SK-N-SH (cell line): Measurements from ENCODE around the gene LTB4R2. TPM values are rescaled to one million over a fixed set of nuclear protein-coding genes. Genes with fewer than 3 reads are reported as not detected.

Source experiments
- CTCF ChIA-PET: fragments of 300-600, 350-600 bp; formaldehyde crosslinking; extraction: SDS; loops from one replicate; lab custom pipeline; 2021; lab: Yijun Ruan, JAX
- POLR2A ChIA-PET: fragments of 350-600 bp; sonication (Branson Sonifier 250); formaldehyde crosslinking; extraction: SDS; loops from one replicate; lab custom pipeline; 2020; ENCODE audit warnings: antibody characterized with exemption, inconsistent platforms; lab: Yijun Ruan, JAX
- DNase-seq: peaks from one replicate; pipeline ENCODE4 v3.0.0; 2012
- H2AFZ ChIP-seq: fragments of 200-600 bp; sonication (generic); 2 replicates; pipeline ENCODE4 v1.8.1; 2016; ENCODE audit warnings: antibody characterized with exemption, mild to moderate bottlenecking, low read depth
- H3F3A ChIP-seq: fragments of 200-600 bp; sonication (generic); replicated peaks from 2 replicates; pipeline ENCODE3; 2016; ENCODE audit warnings: antibody characterized with exemption, mild to moderate bottlenecking; ENCODE audit not compliant: insufficient read depth
- H3K27ac ChIP-seq, 2 experiments: fragments of 200-500 bp in 1 of 2; fragments of 200-600 bp in 1 of 2; sonication (Bioruptor generic) in 1 of 2; sonication (generic), shearing (Covaris generic) in 1 of 2; 2 replicates each; pipeline versions ENCODE4 v1.5.1 to v1.6.1; 2014 to 2016; ENCODE audit warnings: low read depth in 2 of 2, inconsistent platforms in 1 of 2, low read length in 1 of 2, mild to moderate bottlenecking in 1 of 2, mixed read lengths in 1 of 2
- H3K27me3 ChIP-seq: fragments of 200-600 bp; sonication (generic), shearing (Covaris generic); 2 replicates; pipeline ENCODE4 v1.6.1; 2016; ENCODE audit warnings: mixed run types; ENCODE audit not compliant: insufficient read depth
- H3K36me3 ChIP-seq, 2 experiments: fragments of 200-500 bp in 1 of 2; fragments of 200-600 bp in 1 of 2; sonication (Bioruptor generic) in 1 of 2; sonication (generic) in 1 of 2; replicated peaks in 1 of 2; 2 replicates each; pipeline versions ENCODE3 to v1.5.1; 2014 to 2016; ENCODE audit warnings: low read length in 1 of 2, mild to moderate bottlenecking in 1 of 2; ENCODE audit not compliant: insufficient read depth in 2 of 2, control insufficient read depth in 1 of 2
- H3K4me1 ChIP-seq, 2 experiments: fragments of 200-500 bp in 1 of 2; fragments of 200-600 bp in 1 of 2; sonication (Bioruptor generic) in 1 of 2; sonication (generic), shearing (Covaris generic) in 1 of 2; 2 replicates each; pipeline versions ENCODE4 v1.5.1 to v1.6.1; 2014 to 2016; ENCODE audit warnings: low read depth in 1 of 2, low read length in 1 of 2, mixed run types in 1 of 2; ENCODE audit not compliant: insufficient read depth in 2 of 2, control insufficient read depth in 1 of 2
- H3K4me2 ChIP-seq: fragments of 200-600 bp; sonication (generic), shearing (Covaris generic); 2 replicates; pipeline ENCODE4 v1.6.1; 2017; ENCODE audit warnings: mixed run types
- H3K4me3 ChIP-seq, 2 experiments: fragments of 200-500 bp in 1 of 2; fragments of 200-600 bp in 1 of 2; sonication (Bioruptor generic) in 1 of 2; sonication (generic), shearing (Covaris generic) in 1 of 2; 2 replicates each; pipeline versions ENCODE4 v1.5.1 to v1.8.1; 2014 to 2016; ENCODE audit warnings: low read depth in 2 of 2, inconsistent platforms in 1 of 2, low read length in 1 of 2, mild to moderate bottlenecking in 1 of 2, mixed read lengths in 1 of 2, moderate library complexity in 1 of 2
- H3K79me2 ChIP-seq: fragments of 200-600 bp; sonication (generic); 2 replicates; pipeline ENCODE4 v1.8.1; 2017; ENCODE audit warnings: mild to moderate bottlenecking; ENCODE audit not compliant: insufficient read depth
- H3K9ac ChIP-seq: fragments of 200-600 bp; sonication (generic); 2 replicates; pipeline ENCODE4 v1.6.1; 2017; ENCODE audit warnings: mixed run types
- H3K9me2 ChIP-seq: fragments of 200-600 bp; sonication (generic); 2 replicates; pipeline ENCODE4 v1.6.1; 2017; ENCODE audit warnings: mixed run types
- H3K9me3 ChIP-seq: fragments of 200-600 bp; sonication (generic); 2 replicates; pipeline ENCODE4 v1.6.1; 2017; ENCODE audit warnings: mixed run types, mild to moderate bottlenecking, moderate library complexity
- H4K20me1 ChIP-seq: fragments of 200-600 bp; sonication (generic); 2 replicates; pipeline ENCODE4 v1.6.1; 2017; ENCODE audit warnings: mild to moderate bottlenecking, mixed run types; ENCODE audit not compliant: insufficient read depth
- ELF1 ChIP-seq: IDR thresholded peaks from 2 replicates; pipeline ENCODE4 v1.4.0; 2012
- EP300 ChIP-seq, 2 experiments: IDR thresholded peaks; 2 replicates each; pipeline versions ENCODE4 v1.4.0 to v1.6.1; 2012; ENCODE audit warnings: borderline replicate concordance in 1 of 2, low read depth in 1 of 2, low read length in 1 of 2
- EZH2phosphoT487 ChIP-seq: fragments of 200-600 bp; sonication (generic); IDR thresholded peaks from 2 replicates; pipeline ENCODE4 v1.6.1; 2017; ENCODE audit warnings: low read depth, mixed run types, mild to moderate bottlenecking, antibody characterized with exemption, moderate library complexity, borderline replicate concordance
- FOXJ3 ChIP-seq: sonication (generic); formaldehyde crosslinking; IDR thresholded peaks from 2 replicates; pipeline ENCODE4 v1.5.1; 2020; ENCODE audit warnings: mild to moderate bottlenecking, missing genetic modification reagents
- FOXM1 ChIP-seq: IDR thresholded peaks from 2 replicates; pipeline ENCODE4 v1.4.0; 2012; ENCODE audit warnings: low read depth, mild to moderate bottlenecking
- GATA2 ChIP-seq: sonication (generic); formaldehyde crosslinking; IDR thresholded peaks from 2 replicates; pipeline ENCODE4 v1.5.0; 2020; ENCODE audit warnings: mild to moderate bottlenecking, missing genetic modification reagents
- JUND ChIP-seq: IDR thresholded peaks from 2 replicates; pipeline ENCODE4 v1.4.0; 2012
- POLR2AphosphoS5 ChIP-seq: IDR thresholded peaks from 2 replicates; pipeline ENCODE4 v1.6.1; 2012; ENCODE audit warnings: low read depth, low read length
- RCOR1 ChIP-seq: fragments of 150-350 bp; IDR thresholded peaks from 2 replicates; pipeline ENCODE4 v1.6.1; 2017; ENCODE audit warnings: antibody characterized with exemption, low read length
- RFX5 ChIP-seq: IDR thresholded peaks from 2 replicates; pipeline ENCODE4 v1.6.1; 2012; ENCODE audit warnings: mild to moderate bottlenecking, improper control_type of control experiment, low read length
- RXRA ChIP-seq: IDR thresholded peaks from 2 replicates; pipeline ENCODE4 v1.4.0; 2012; ENCODE audit warnings: low read depth, mild to moderate bottlenecking, borderline replicate concordance
- SIN3A ChIP-seq: IDR thresholded peaks from 2 replicates; pipeline ENCODE4 v1.6.1; 2012; ENCODE audit warnings: low read depth, mild to moderate bottlenecking, low read length, moderate library complexity, borderline replicate concordance
- SMC3 ChIP-seq: IDR thresholded peaks from 2 replicates; pipeline ENCODE4 v1.6.1; 2012; ENCODE audit warnings: low read depth, low read length, improper control_type of control experiment
- TAF1 ChIP-seq: IDR thresholded peaks from 2 replicates; pipeline ENCODE4 v1.6.1; 2012; ENCODE audit warnings: low read depth, mild to moderate bottlenecking, low read length, moderate library complexity, borderline replicate concordance
- TCF12 ChIP-seq: IDR thresholded peaks from 2 replicates; pipeline ENCODE4 v1.4.0; 2012
- YY1 ChIP-seq: IDR thresholded peaks from 2 replicates; pipeline ENCODE4 v1.4.0; 2012; ENCODE audit warnings: low read depth, mild to moderate bottlenecking
- WGBS: methylation state at CpG from one replicate; pipeline ENCODE4 v1.1.6; 2017; ENCODE audit warnings: low lambda C conversion rate; 5-methylcytosine and 5-hydroxymethylcytosine counted together
- polyA plus RNA-seq, 3 experiments: library from polyadenylated mRNA; depleted of rRNA; stranded (reverse); fragments of >200 nt; gene quantifications; 2 replicates each; pipeline ENCODE4 v1.2.3, GENCODE V29; 2012
- TF ChIP-seq, protein P1 (sequence below): fragments of 150-350 bp; IDR thresholded peaks from 2 replicates; pipeline ENCODE4 v1.6.1; 2017; ENCODE audit warnings: antibody characterized with exemption, low read length, low read depth, borderline replicate concordance
- TF ChIP-seq, protein P2 (sequence below): IDR thresholded peaks from 2 replicates; pipeline ENCODE4; 2012

Gene LTB4R2
- polyA plus RNA-seq, 1 of the 3 experiments (the other 2 are of a cell fraction), result 8.2 TPM

DNA sequence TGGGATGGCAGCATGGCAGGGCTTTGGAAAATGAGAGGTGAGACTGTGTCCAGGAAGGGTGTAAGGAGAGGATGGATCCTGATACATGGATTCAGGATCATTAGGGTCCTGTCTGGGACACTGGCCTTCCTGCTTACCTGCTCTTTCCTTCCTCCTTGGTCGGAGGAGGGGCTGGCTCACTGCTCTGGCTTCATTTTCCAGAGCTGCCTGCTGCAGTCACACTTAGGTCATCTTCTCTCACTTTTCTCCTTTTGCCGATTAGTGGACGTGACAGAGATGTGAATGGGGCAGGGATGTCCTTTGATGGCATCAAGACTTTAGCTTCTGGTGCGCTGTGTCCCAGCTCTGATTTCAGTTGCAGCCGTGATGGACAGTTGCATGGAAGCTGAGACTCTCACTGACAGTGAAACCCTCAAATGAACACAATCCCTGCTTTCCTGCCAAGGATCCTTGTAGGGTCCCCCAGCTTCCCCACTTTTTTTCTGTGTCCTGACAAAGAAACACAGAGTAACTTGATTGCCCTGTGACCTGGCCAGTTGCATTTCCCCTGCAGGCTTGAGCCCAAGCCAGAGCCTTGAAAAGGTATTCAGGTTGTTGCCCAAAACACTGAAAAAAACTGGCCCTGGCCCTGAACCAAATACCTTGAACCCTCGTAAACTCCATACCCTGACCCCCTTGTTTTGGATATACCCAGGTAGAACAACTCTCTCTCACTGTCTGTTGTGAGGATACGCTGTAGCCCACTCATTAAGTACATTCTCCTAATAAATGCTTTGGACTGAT is 1.4 kb upstream of the LTB4R2 start (continued):
- TF ChIP-seq, protein P1, sequence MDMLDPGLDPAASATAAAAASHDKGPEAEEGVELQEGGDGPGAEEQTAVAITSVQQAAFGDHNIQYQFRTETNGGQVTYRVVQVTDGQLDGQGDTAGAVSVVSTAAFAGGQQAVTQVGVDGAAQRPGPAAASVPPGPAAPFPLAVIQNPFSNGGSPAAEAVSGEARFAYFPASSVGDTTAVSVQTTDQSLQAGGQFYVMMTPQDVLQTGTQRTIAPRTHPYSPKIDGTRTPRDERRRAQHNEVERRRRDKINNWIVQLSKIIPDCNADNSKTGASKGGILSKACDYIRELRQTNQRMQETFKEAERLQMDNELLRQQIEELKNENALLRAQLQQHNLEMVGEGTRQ, result no peak
- no peak for TF ChIP-seq POLR2AphosphoS5
- TF ChIP-seq, all 33 proteins: peak for 0

DNA sequence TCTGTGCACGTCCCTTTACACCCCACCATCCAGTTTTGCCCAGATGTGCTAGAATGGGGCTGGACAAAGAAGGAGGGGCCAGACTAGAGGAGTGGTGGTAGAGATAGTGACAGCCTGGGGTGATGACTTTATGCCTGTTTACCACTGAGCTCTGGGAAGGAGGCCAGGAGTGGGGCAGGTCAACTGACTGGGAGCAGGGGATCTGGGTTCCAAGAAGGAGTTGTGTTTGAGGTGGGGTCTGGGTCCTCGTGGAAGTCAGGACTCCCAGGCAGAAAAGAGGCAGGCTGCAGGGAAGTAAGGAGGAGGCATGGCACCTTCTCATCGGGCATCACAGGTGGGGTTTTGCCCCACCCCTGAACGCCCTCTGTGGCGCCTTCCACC is 315 bp downstream of the LTB4R2 start:
- H3F3A ChIP-seq, result peaks cover 4% of the 10 kb centered on the region
- peaks cover 0 to 2% of the 10 kb centered on the region in 2 experiments; a peak in 1 of 4 replicates for H3K4me1 ChIP-seq
- H3K4me2 ChIP-seq, result no peak overlapping the region
- H3K27me3 ChIP-seq, result no peaks in the 10 kb centered on the region
- H3K9me2 ChIP-seq, result no peaks in the 10 kb centered on the region
- no peak overlapping the region for H2AFZ ChIP-seq
- no peaks in the 10 kb centered on the region for H3K9me3 ChIP-seq
- ChIA-PET CTCF (interaction anchor here (2.3 to 6.7 kb wide), 6 partner anchors 11 to 127 kb away, joined by 8 to 115 read pairs (median 28); partner anchors contain the start of genes DHRS1 and NOP9), POLR2A (no interaction called here)
- H3K36me3 ChIP-seq, result peaks cover 6 to 44% of the 10 kb centered on the region in 2 experiments
- H3K4me3 ChIP-seq, result no peak overlapping the region
- TF ChIP-seq ELF1 (no peak), JUND (no peak), EP300 (IDR thresholded peaks at IDR 0.05; ENCODE audit: borderline replicate concordance in 1 of 2, low read depth in 1 of 2, low read length in 1 of 2) (no peak), FOXJ3 (no peak), RXRA (no peak)
- no peak overlapping the region for H3K9ac ChIP-seq
- 84% methylated on average over 3 of the region's 5 CpGs for WGBS
- no peak overlapping the region for H3K27ac ChIP-seq
- no peaks in the 10 kb centered on the region for H3K79me2 ChIP-seq
- no peak for DNase-seq
- H4K20me1 ChIP-seq, result no peaks in the 10 kb centered on the region

DNA sequence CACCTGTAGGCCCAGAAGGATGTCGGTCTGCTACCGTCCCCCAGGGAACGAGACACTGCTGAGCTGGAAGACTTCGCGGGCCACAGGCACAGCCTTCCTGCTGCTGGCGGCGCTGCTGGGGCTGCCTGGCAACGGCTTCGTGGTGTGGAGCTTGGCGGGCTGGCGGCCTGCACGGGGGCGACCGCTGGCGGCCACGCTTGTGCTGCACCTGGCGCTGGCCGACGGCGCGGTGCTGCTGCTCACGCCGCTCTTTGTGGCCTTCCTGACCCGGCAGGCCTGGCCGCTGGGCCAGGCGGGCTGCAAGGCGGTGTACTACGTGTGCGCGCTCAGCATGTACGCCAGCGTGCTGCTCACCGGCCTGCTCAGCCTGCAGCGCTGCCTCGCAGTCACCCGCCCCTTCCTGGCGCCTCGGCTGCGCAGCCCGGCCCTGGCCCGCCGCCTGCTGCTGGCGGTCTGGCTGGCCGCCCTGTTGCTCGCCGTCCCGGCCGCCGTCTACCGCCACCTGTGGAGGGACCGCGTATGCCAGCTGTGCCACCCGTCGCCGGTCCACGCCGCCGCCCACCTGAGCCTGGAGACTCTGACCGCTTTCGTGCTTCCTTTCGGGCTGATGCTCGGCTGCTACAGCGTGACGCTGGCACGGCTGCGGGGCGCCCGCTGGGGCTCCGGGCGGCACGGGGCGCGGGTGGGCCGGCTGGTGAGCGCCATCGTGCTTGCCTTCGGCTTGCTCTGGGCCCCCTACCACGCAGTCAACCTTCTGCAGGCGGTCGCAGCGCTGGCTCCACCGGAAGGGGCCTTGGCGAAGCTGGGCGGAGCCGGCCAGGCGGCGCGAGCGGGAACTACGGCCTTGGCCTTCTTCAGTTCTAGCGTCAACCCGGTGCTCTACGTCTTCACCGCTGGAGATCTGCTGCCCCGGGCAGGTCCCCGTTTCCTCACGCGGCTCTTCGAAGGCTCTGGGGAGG is 985 bp downstream of the LTB4R2 start, which contains the start of gene LTB4R:
TSS of gene LTB4R (plus strand) at position 857 of the 959 bp plus-strand sequence. CDS start 4,150 bp downstream, outside the sequence.
- H2AFZ ChIP-seq, result no peak within 1 kb of the TSS
- no peaks in the 10 kb centered on the region for H4K20me1 ChIP-seq
- no peak within 1 kb of the TSS for H3K4me2 ChIP-seq
- peaks cover 0 to 2% of the 10 kb centered on the region in 2 experiments; a peak in 1 of 4 replicates for H3K4me1 ChIP-seq
- H3K79me2 ChIP-seq, result no peaks in the 10 kb centered on the region
- H3K9ac ChIP-seq, result no peak within 1 kb of the TSS
- H3K9me2 ChIP-seq, result no peaks in the 10 kb centered on the region
- no peak within 1 kb of the TSS for H3K27ac ChIP-seq
- no peaks in the 10 kb centered on the region for H3K9me3 ChIP-seq
- no peak for DNase-seq
- no peak within 1 kb of the TSS for H3K4me3 ChIP-seq
- CTCF ChIA-PET, result interaction anchor here (1.2 to 6.7 kb wide), 7 partner anchors 12 to 126 kb away, joined by 4 to 115 read pairs (median 9); partner anchors contain the start of genes DHRS1, NOP9 and TINF2
- TF ChIP-seq EZH2phosphoT487 (no peak), YY1 (no peak), RXRA (no peak), FOXM1 (no peak), RCOR1 (no peak), TAF1 (no peak), RFX5 (no peak), TCF12 (no peak), GATA2 (CRISPR knock-in tag) (no peak), SIN3A (no peak), SMC3 (no peak)
- TF ChIP-seq, protein P2, sequence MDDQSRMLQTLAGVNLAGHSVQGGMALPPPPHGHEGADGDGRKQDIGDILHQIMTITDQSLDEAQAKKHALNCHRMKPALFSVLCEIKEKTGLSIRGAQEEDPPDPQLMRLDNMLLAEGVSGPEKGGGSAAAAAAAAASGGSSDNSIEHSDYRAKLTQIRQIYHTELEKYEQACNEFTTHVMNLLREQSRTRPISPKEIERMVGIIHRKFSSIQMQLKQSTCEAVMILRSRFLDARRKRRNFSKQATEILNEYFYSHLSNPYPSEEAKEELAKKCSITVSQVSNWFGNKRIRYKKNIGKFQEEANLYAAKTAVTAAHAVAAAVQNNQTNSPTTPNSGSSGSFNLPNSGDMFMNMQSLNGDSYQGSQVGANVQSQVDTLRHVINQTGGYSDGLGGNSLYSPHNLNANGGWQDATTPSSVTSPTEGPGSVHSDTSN, result no peak
- H3K27me3 ChIP-seq, result no peaks in the 10 kb centered on the region
- POLR2A ChIA-PET, result no interaction called here
- WGBS, result over 99% methylated on average over 37 of the region's 99 CpGs
- H3F3A ChIP-seq, result peaks cover 4% of the 10 kb centered on the region
- H3K36me3 ChIP-seq, result peaks cover 6 to 37% of the 10 kb centered on the region in 2 experiments
